H1 (cell line): ENCODE measurements around the gene SIRT3. TPM values are rescaled to one million over a fixed set of nuclear protein-coding genes. Genes with fewer than 3 reads are reported as not detected.

Experiments used
- CTCF ChIA-PET: fragments of 300-600 bp; sonication (Branson Sonifier 250); formaldehyde crosslinking; loops from one replicate; lab custom pipeline; 2021; ENCODE audit not compliant: partially characterized antibody; lab: Charles Lee
- POLR2A ChIA-PET: fragments of 300-600 bp; sonication (Branson Sonifier 250); formaldehyde crosslinking; loops from one replicate; lab custom pipeline; 2021; ENCODE audit warnings: inconsistent platforms; ENCODE audit not compliant: partially characterized antibody; lab: Charles Lee
- DNase-seq, 2 experiments: peaks; one replicate each; pipeline versions ENCODE4 v3.0.0 to v3.0.0-alpha.2; 2010 to 2022; ENCODE audit warnings: low spot score in 2 of 2, low read depth in 1 of 2, mixed read lengths in 1 of 2
- FAIRE-seq: peaks from 2 replicates; lab custom pipeline; 2011; peaks lifted over from hg19 to GRCh38; lab: Jason Lieb, UNC
- H2AFZ ChIP-seq: 2 replicates; pipeline ENCODE4 v1.8.1; 2012; ENCODE audit warnings: low read length, inconsistent platforms
- H2AK5ac ChIP-seq: 2 replicates; pipeline ENCODE4 v1.6.1; 2013; ENCODE audit warnings: low read depth, low read length
- H2BK120ac ChIP-seq: replicated peaks from 2 replicates; pipeline ENCODE3; 2013; ENCODE audit warnings: low read depth, low read length, inconsistent platforms
- H2BK12ac ChIP-seq: 2 replicates; pipeline ENCODE4 v1.6.1; 2013; ENCODE audit warnings: low read depth, low read length
- H2BK15ac ChIP-seq: 2 replicates; pipeline ENCODE4 v1.6.1; 2013; ENCODE audit warnings: low read length
- H2BK20ac ChIP-seq: 2 replicates; pipeline ENCODE4 v1.6.1; 2013; ENCODE audit warnings: low read length
- H2BK5ac ChIP-seq: 2 replicates; pipeline ENCODE4 v1.6.1; 2013; ENCODE audit warnings: low read depth, low read length
- H3K14ac ChIP-seq: 2 replicates; pipeline ENCODE4 v1.6.1; 2013; ENCODE audit warnings: inconsistent platforms; ENCODE audit not compliant: insufficient read length
- H3K18ac ChIP-seq: 2 replicates; pipeline ENCODE4 v1.6.1; 2013; ENCODE audit warnings: low read length; ENCODE audit errors: extremely low read depth
- H3K23ac ChIP-seq: 2 replicates; pipeline ENCODE4 v1.6.1; 2013; ENCODE audit warnings: inconsistent platforms; ENCODE audit not compliant: insufficient read length
- H3K23me2 ChIP-seq: 2 replicates; pipeline ENCODE4 v1.6.1; 2013; ENCODE audit warnings: low read depth, low read length
- H3K27ac ChIP-seq: 2 replicates; pipeline ENCODE4 v1.6.1; 2011; ENCODE audit warnings: low read depth, low read length, inconsistent platforms
- H3K27me3 ChIP-seq, 4 experiments: replicated peaks in 1 of 4; 1 replicate in 1 of 4; 2 replicates in 3 of 4; pipeline versions ENCODE4 v1.6.1 to v1.8.1; 2011 to 2013; ENCODE audit warnings: low read length in 3 of 4, mild to moderate bottlenecking in 3 of 4, inconsistent platforms in 2 of 4, mixed read lengths in 2 of 4, moderate library complexity in 1 of 4; ENCODE audit not compliant: control insufficient read depth in 3 of 4, insufficient read depth in 3 of 4; ENCODE audit errors: extremely low read depth in 1 of 4
- H3K36me3 ChIP-seq, 4 experiments: 2 replicates each; pipeline versions ENCODE4 v1.6.1 to v1.8.1; 2011 to 2013; ENCODE audit warnings: mild to moderate bottlenecking in 4 of 4, low read length in 3 of 4, moderate library complexity in 2 of 4, control low read depth in 1 of 4, inconsistent platforms in 1 of 4; ENCODE audit not compliant: insufficient read depth in 4 of 4, control insufficient read depth in 2 of 4
- H3K4ac ChIP-seq: replicated peaks from 2 replicates; pipeline ENCODE3; 2013; ENCODE audit warnings: low read length, low read depth, mixed read lengths, inconsistent platforms; ENCODE audit not compliant: insufficient read length
- H3K4me1 ChIP-seq, 4 experiments: replicated peaks in 1 of 4; 1 replicate in 1 of 4; 2 replicates in 3 of 4; pipeline versions ENCODE4 v1.6.1 to v1.8.1; 2011 to 2013; ENCODE audit warnings: low read length in 3 of 4, inconsistent platforms in 2 of 4, mixed read lengths in 1 of 4; ENCODE audit not compliant: insufficient read depth in 4 of 4, control insufficient read depth in 3 of 4
- H3K4me2 ChIP-seq, 2 experiments: 2 replicates each; pipeline versions ENCODE4 v1.6.1 to v1.8.1; 2011 to 2013; ENCODE audit warnings: low read depth in 2 of 2, low read length in 2 of 2, control low read depth in 1 of 2, inconsistent platforms in 1 of 2, mild to moderate bottlenecking in 1 of 2; ENCODE audit not compliant: insufficient read depth in 1 of 2
- H3K4me3 ChIP-seq, 4 experiments: fragments of 200-600, 300-600 bp in 1 of 4; sonication (generic), shearing (Covaris generic), sonication (Bioruptor Twin) in 1 of 4; 2 replicates each; pipeline versions ENCODE4 v1.5.1 to v1.8.1; 2011 to 2016; ENCODE audit warnings: low read length in 4 of 4, low read depth in 3 of 4, control low read depth in 2 of 4, inconsistent platforms in 2 of 4, mild to moderate bottlenecking in 2 of 4, mixed read lengths in 1 of 4, moderate library complexity in 1 of 4; ENCODE audit not compliant: insufficient read depth in 2 of 4; ENCODE audit errors: extremely low read depth in 1 of 4
- H3K56ac ChIP-seq: replicated peaks from 2 replicates; pipeline ENCODE3; 2013; ENCODE audit warnings: low read depth, mild to moderate bottlenecking, mixed read lengths, low read length, inconsistent platforms; ENCODE audit not compliant: insufficient read length
- H3K79me1 ChIP-seq: 2 replicates; pipeline ENCODE4 v1.6.1; 2013; ENCODE audit warnings: low read depth, low read length, control low read depth
- H3K79me2 ChIP-seq, 2 experiments: 2 replicates each; pipeline versions ENCODE4 v1.6.1 to v1.8.1; 2012 to 2013; ENCODE audit warnings: low read length in 2 of 2, mild to moderate bottlenecking in 2 of 2, inconsistent platforms in 1 of 2; ENCODE audit not compliant: insufficient read depth in 2 of 2, control insufficient read depth in 1 of 2
- H3K9ac ChIP-seq, 4 experiments: replicated peaks in 1 of 4; 1 replicate in 1 of 4; 2 replicates in 3 of 4; pipeline versions ENCODE4 v1.6.1 to v1.8.1; 2011 to 2013; ENCODE audit warnings: low read depth in 3 of 4, low read length in 3 of 4, control low read depth in 2 of 4, mild to moderate bottlenecking in 2 of 4, moderate library complexity in 2 of 4, inconsistent platforms in 1 of 4; ENCODE audit errors: extremely low read depth in 1 of 4
- H3K9me3 ChIP-seq, 2 experiments: 2 replicates each; pipeline versions ENCODE4 v1.6.1 to v1.8.1; 2012 to 2013; ENCODE audit warnings: mild to moderate bottlenecking in 2 of 2, moderate library complexity in 2 of 2, control low read depth in 1 of 2, inconsistent platforms in 1 of 2, low read depth in 1 of 2, low read length in 1 of 2, mixed read lengths in 1 of 2; ENCODE audit not compliant: insufficient read depth in 2 of 2
- H4K20me1 ChIP-seq, 2 experiments: replicated peaks in 1 of 2; 2 replicates each; pipeline versions ENCODE3 to v1.8.1; 2011 to 2013; ENCODE audit warnings: inconsistent platforms in 2 of 2, low read length in 2 of 2, mild to moderate bottlenecking in 1 of 2; ENCODE audit not compliant: insufficient read depth in 2 of 2, control insufficient read depth in 1 of 2
- H4K5ac ChIP-seq: 2 replicates; pipeline ENCODE4 v1.6.1; 2013; ENCODE audit warnings: low read length, low read depth, mixed read lengths, inconsistent platforms; ENCODE audit not compliant: insufficient read length
- H4K8ac ChIP-seq: 2 replicates; pipeline ENCODE4 v1.8.0; 2013; ENCODE audit warnings: mild to moderate bottlenecking, moderate library complexity, low read length, inconsistent platforms; ENCODE audit not compliant: insufficient read depth; ENCODE audit errors: extremely low read depth
- H4K91ac ChIP-seq: replicated peaks from 2 replicates; pipeline ENCODE3; 2013; ENCODE audit warnings: low read length, mixed read lengths, inconsistent platforms; ENCODE audit not compliant: insufficient read length
- KDM1A ChIP-seq: fragments of 200-600, 300-600 bp; sonication (generic); IDR thresholded peaks from 2 replicates; pipeline ENCODE4 v1.7.1; 2016; ENCODE audit warnings: mild to moderate bottlenecking, low read length, borderline replicate concordance
- POLR2A ChIP-seq, 2 experiments: IDR thresholded peaks; 1 replicate in 1 of 2; 2 replicates in 1 of 2; pipeline ENCODE4 v1.6.1; 2011; ENCODE audit warnings: low read depth in 2 of 2, low read length in 2 of 2, mild to moderate bottlenecking in 2 of 2; ENCODE audit errors: control extremely low read depth in 1 of 2
- POLR2AphosphoS5 ChIP-seq: IDR thresholded peaks from 2 replicates; pipeline ENCODE4 v1.6.1; 2011; ENCODE audit warnings: low read depth, low read length
- TBP ChIP-seq: IDR thresholded peaks from 2 replicates; pipeline ENCODE4 v1.6.1; 2011; ENCODE audit warnings: low read depth, low read length, improper control_type of control experiment
- TCF12 ChIP-seq: IDR thresholded peaks from 2 replicates; pipeline ENCODE4 v1.6.1; 2011; ENCODE audit warnings: low read depth, mild to moderate bottlenecking, low read length
- ZNF274 ChIP-seq: IDR thresholded peaks from 2 replicates; pipeline ENCODE4 v1.7.0; 2012; ENCODE audit warnings: low read length, borderline replicate concordance; ENCODE audit errors: extremely low read depth
- WGBS, 2 experiments: shearing (Covaris generic) in 1 of 2; methylation state at CpG; one replicate each; pipeline versions ENCODE4 v1.1.6 to v1.1.7; 2013 to 2015; ENCODE audit warnings: low lambda C conversion rate in 2 of 2, mixed read lengths in 2 of 2, inconsistent platforms in 1 of 2, low coverage in 1 of 2, missing lambda C conversion rate in 1 of 2; ENCODE audit not compliant: insufficient replicate concordance in 2 of 2, insufficient coverage in 1 of 2, insufficient read length in 1 of 2; ENCODE audit errors: extremely low coverage in 1 of 2, missing lambda C conversion rate in 1 of 2; 5-methylcytosine and 5-hydroxymethylcytosine counted together
- polyA plus RNA-seq, 7 experiments: library from polyadenylated mRNA; depleted of rRNA in 3 of 7; stranded (reverse) in 5 of 7; unstranded in 2 of 7; fragments of >200 nt in 5 of 7; fragments of 200-250 nt in 2 of 7; gene quantifications; 1 replicate in 5 of 7; 2 replicates in 1 of 7; 4 replicates in 1 of 7; pipeline versions ENCODE4 v1.2.1 to v1.2.3, GENCODE V29; 2011 to 2013; ENCODE audit warnings: missing spikeins in 2 of 7, mixed read lengths in 2 of 7
- total RNA-seq: library from RNA; stranded (reverse); fragmentation: NEBNext Ultra II Directional; extraction: Animal tissue kit (Norgen Biotek cat#: 25700); gene quantifications from 2 replicates; pipeline ENCODE4 v1.2.1, GENCODE V29; 2021

Gene SIRT3
- total and polyA plus RNA-seq, 2 of the 8 experiments (the other 6 are each of a cell fraction or from before 2014, with no cell fraction given): 14.3 to 21.6 TPM

DNA sequence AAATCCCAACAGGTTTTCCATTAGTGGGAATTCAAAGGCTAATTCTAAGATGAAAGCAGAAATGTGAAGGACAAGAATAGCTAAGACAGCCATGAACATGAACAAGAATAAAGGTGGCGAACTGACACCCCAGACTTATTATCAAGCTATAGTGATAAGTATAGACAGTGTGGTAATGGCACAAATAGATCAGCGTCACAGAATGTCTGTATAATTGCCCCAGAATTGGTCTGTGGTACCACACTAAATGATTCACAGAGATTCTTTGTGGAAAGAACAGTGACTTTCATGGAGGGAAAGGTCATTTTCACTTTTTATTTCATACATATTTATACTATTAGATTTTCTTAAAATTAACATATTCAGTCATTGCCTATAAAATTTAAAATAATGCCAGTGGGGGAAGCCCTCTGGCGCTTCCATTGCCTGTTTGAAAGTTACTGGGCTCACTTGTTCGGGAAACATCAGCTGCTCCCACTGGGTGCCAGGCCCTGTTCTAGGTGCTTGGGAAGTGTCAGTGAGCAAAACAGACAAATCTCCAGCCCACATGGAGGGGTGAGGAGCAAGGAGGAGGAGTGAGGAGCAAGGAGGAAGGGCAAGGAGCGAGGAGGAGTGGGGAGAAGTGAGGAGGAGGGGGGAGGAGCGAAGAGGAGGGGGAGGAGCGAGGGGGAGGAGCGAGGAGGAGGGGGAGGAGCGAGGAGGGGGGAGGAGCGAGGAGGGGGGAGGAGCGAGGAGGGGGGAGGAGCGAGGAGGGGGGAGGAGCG lies 30.7 kb upstream of the SIRT3 start:
- WGBS, 2 experiments: 0 to 73% methylated on average over 1 to 6 of the region's 13 CpGs
- no peak for FAIRE-seq

More for the DNA sequence above, 30.7 kb upstream of the SIRT3 start:
- no peak overlapping the region for H2BK5ac ChIP-seq
- no peak overlapping the region; a peak in 1 of 4 replicates for H3K4me2 ChIP-seq
- H3K9ac ChIP-seq: no peak overlapping the region
- no peaks in the 10 kb centered on the region for H3K79me2 ChIP-seq
- no peak overlapping the region for H4K8ac ChIP-seq
- no peak overlapping the region for H2AFZ ChIP-seq
- H4K5ac ChIP-seq: no peak overlapping the region
- no peaks in the 10 kb centered on the region for H3K79me1 ChIP-seq
- no peaks in the 10 kb centered on the region for H3K36me3 ChIP-seq
- H3K23me2 ChIP-seq: no peaks in the 10 kb centered on the region
- H3K27ac ChIP-seq: no peak overlapping the region
- no peak overlapping the region for H3K14ac ChIP-seq
- POLR2A ChIA-PET: interaction anchor here (0.6 to 2.1 kb wide), 5 partner anchors 10 to 140 kb away, joined by 3 to 9 read pairs (median 4); no protein-coding TSS in a partner anchor
- H3K9me3 ChIP-seq: peaks cover 5 to 9% of the 10 kb centered on the region in 2 experiments; a peak in 3 of 4 replicates
- no peaks in the 10 kb centered on the region for H4K20me1 ChIP-seq
- H2BK12ac ChIP-seq: no peak overlapping the region
- no peaks in the 10 kb centered on the region for H3K27me3 ChIP-seq
- no peak overlapping the region for H3K4ac ChIP-seq
- DNase-seq: no peak
- no peak overlapping the region for H3K4me3 ChIP-seq
- no peak overlapping the region for H2BK20ac ChIP-seq
- H2AK5ac ChIP-seq: no peak overlapping the region
- H2BK15ac ChIP-seq: no peak overlapping the region
- H3K56ac ChIP-seq: no peak overlapping the region
- no peak for TF ChIP-seq KDM1A
- no peak for TF ChIP-seq TCF12
- TF ChIP-seq POLR2AphosphoS5: no peak
- TF ChIP-seq ZNF274: no peak
- TF ChIP-seq POLR2A (IDR thresholded peaks at IDR 0.05; ENCODE audit: control extremely low read depth in 1 of 2, low read depth in 2 of 2, low read length in 2 of 2): no peak
- TF ChIP-seq TBP: no peak
- TF ChIP-seq, all 59 proteins: peak for 0
- H4K91ac ChIP-seq: no peak overlapping the region
- no peak overlapping the region for H3K18ac ChIP-seq
- no peak overlapping the region for H3K23ac ChIP-seq
- peaks cover 4 to 20% (median 12%) of the 10 kb centered on the region in 4 experiments for H3K4me1 ChIP-seq
- no peak overlapping the region for H2BK120ac ChIP-seq
- CTCF ChIA-PET: interaction anchor here (0.7 to 2.5 kb wide), 8 partner anchors 9 to 101 kb away, joined by 3 to 11 read pairs (median 3); no protein-coding TSS in a partner anchor
